Endothelial cell of umbilical vein (primary cell): Measurements from ENCODE around the gene ATG5. TPM values are rescaled to one million over a fixed set of nuclear protein-coding genes. Genes with fewer than 3 reads are reported as not detected.

Experiments used
- BruUV-seq: library from RNA; stranded (reverse); fragments of 400-500 nt; replicated peaks from 2 replicates; lab custom pipeline; 2021; lab: Mats Ljungman, UMichigan
- CTCF ChIA-PET: fragments of 300-600, 350-600 bp; sonication (Branson Sonifier 250); formaldehyde crosslinking; loops from one replicate; lab custom pipeline; 2021; ENCODE audit warnings: antibody characterized with exemption, inconsistent platforms; lab: Charles Lee
- POLR2A ChIA-PET: fragments of 300-600, 350-600 bp; sonication (Branson Sonifier 250); formaldehyde crosslinking; loops from one replicate; lab custom pipeline; 2021; ENCODE audit warnings: antibody characterized with exemption, inconsistent platforms; lab: Charles Lee
- DNase-seq: peaks from one replicate; pipeline ENCODE4 v3.0.0-alpha.2; 2011; ENCODE audit warnings: low read depth, low spot score
- FAIRE-seq: peaks from 2 replicates; lab custom pipeline; 2011; peaks lifted over from hg19 to GRCh38; lab: Jason Lieb, UNC
- H2AFZ ChIP-seq: 2 replicates; pipeline ENCODE4 v1.6.0; 2012; ENCODE audit warnings: low read depth, low read length, control low read depth, inconsistent platforms
- H3K27ac ChIP-seq: 2 replicates; pipeline ENCODE4 v1.5.1; 2011; ENCODE audit warnings: low read depth, mild to moderate bottlenecking, control low read depth, low read length, moderate library complexity; ENCODE audit not compliant: insufficient read depth
- H3K27me3 ChIP-seq, 2 experiments: 2 replicates each; pipeline versions ENCODE4 v1.6.0 to v1.6.1; 2011; ENCODE audit warnings: low read length in 2 of 2, mixed read lengths in 1 of 2; ENCODE audit not compliant: control insufficient read depth in 2 of 2, insufficient read depth in 2 of 2
- H3K36me3 ChIP-seq, 2 experiments: 2 replicates in 1 of 2; 3 replicates in 1 of 2; pipeline ENCODE4 v1.5.1; 2011; ENCODE audit warnings: low read length in 2 of 2, mild to moderate bottlenecking in 1 of 2, moderate library complexity in 1 of 2; ENCODE audit not compliant: control insufficient read depth in 2 of 2, insufficient read depth in 2 of 2; ENCODE audit errors: extremely low read depth in 1 of 2
- H3K4me1 ChIP-seq: 3 replicates; pipeline ENCODE4 v1.5.1; 2011; ENCODE audit warnings: mild to moderate bottlenecking, low read length; ENCODE audit not compliant: control insufficient read depth, insufficient read depth; ENCODE audit errors: extremely low read depth
- H3K4me2 ChIP-seq: 2 replicates; pipeline ENCODE4 v1.6.1; 2011; ENCODE audit warnings: low read length, control low read depth, mixed read lengths; ENCODE audit not compliant: insufficient read depth
- H3K4me3 ChIP-seq, 3 experiments: fragments of 200-600 bp in 1 of 3; sonication (generic), shearing (Covaris generic) in 1 of 3; replicated peaks in 1 of 3; 2 replicates each; pipeline ENCODE4 v1.5.1; 2011 to 2016; ENCODE audit warnings: control low read depth in 3 of 3, low read length in 3 of 3, mild to moderate bottlenecking in 2 of 3, inconsistent platforms in 1 of 3, low read depth in 1 of 3, moderate library complexity in 1 of 3; ENCODE audit not compliant: insufficient read depth in 1 of 3
- H3K79me2 ChIP-seq: 2 replicates; pipeline ENCODE4 v1.6.0; 2012; ENCODE audit warnings: low read length, inconsistent platforms; ENCODE audit not compliant: control insufficient read depth, insufficient read depth
- H3K9ac ChIP-seq: replicated peaks from 2 replicates; pipeline ENCODE3; 2011; ENCODE audit warnings: low read length, control low read depth; ENCODE audit not compliant: insufficient read depth; ENCODE audit errors: extremely low read depth
- H3K9me1 ChIP-seq: replicated peaks from 3 replicates; pipeline ENCODE4 v1.6.0; 2011; ENCODE audit warnings: mild to moderate bottlenecking, low read length; ENCODE audit not compliant: control insufficient read depth, insufficient read depth; ENCODE audit errors: extremely low read depth
- H3K9me3 ChIP-seq: replicated peaks from 2 replicates; pipeline ENCODE4 v1.5.1; 2012; ENCODE audit warnings: low read length, inconsistent platforms; ENCODE audit not compliant: control insufficient read depth, insufficient read depth
- H4K20me1 ChIP-seq: replicated peaks from 2 replicates; pipeline ENCODE3; 2011; ENCODE audit warnings: mild to moderate bottlenecking, low read length; ENCODE audit not compliant: control insufficient read depth, insufficient read depth; ENCODE audit errors: extremely low read depth
- EZH2 ChIP-seq: IDR thresholded peaks from 2 replicates; pipeline ENCODE4 v1.6.1; 2012; ENCODE audit warnings: borderline replicate concordance, low read depth, mild to moderate bottlenecking, moderate library complexity, low read length, inconsistent platforms; ENCODE audit not compliant: severe bottlenecking
- FOS ChIP-seq: IDR thresholded peaks from 2 replicates; pipeline ENCODE4 v1.6.1; 2011; ENCODE audit warnings: mild to moderate bottlenecking, low read length, moderate library complexity, borderline replicate concordance; ENCODE audit not compliant: insufficient read depth
- GATA2 ChIP-seq: IDR thresholded peaks from 2 replicates; pipeline ENCODE4 v1.7.0; 2011; ENCODE audit warnings: low read depth, mild to moderate bottlenecking, moderate library complexity, mixed read lengths, low read length; ENCODE audit not compliant: insufficient read length, insufficient read depth
- JUN ChIP-seq: IDR thresholded peaks from 2 replicates; pipeline ENCODE4 v1.6.1; 2011; ENCODE audit warnings: borderline replicate concordance, low read depth; ENCODE audit not compliant: insufficient read length, insufficient read depth
- MYC ChIP-seq: IDR thresholded peaks from one replicate; pipeline ENCODE4 v1.6.1; 2011; ENCODE audit warnings: mild to moderate bottlenecking, low read depth, low read length
- POLR2A ChIP-seq: IDR thresholded peaks from 2 replicates; pipeline ENCODE4 v1.6.1; 2012; ENCODE audit warnings: low read depth, mild to moderate bottlenecking, control low read depth, low read length
- POLR2AphosphoS5 ChIP-seq: IDR thresholded peaks from 2 replicates; pipeline ENCODE4 v1.6.1; 2012; ENCODE audit warnings: low read depth, mild to moderate bottlenecking, control low read depth, low read length, moderate library complexity; ENCODE audit not compliant: insufficient read depth
- dilution Hi-C: fragments of 300-500 bp; cut with MboI; formaldehyde crosslinking; loops from one replicate; pipeline ENCODE4 v1.15.0; 2019; ENCODE audit warnings: low sequenced_read_pairs; ENCODE audit not compliant: extremely low pct_ligation_motif_present
- intact Hi-C: fragments of 100-400 bp; cut with micrococcal nuclease; formaldehyde crosslinking; loops from one replicate; pipeline ENCODE4 v1.10.0; 2022
- polyA plus RNA-seq, 4 experiments: library from polyadenylated mRNA; depleted of rRNA in 3 of 4; stranded (reverse) in 3 of 4; unstranded in 1 of 4; fragments of >200 nt; gene quantifications; 2 replicates each; pipeline versions ENCODE4 v1.2.1 to v1.2.3, GENCODE V29; 2011 to 2012; ENCODE audit warnings: missing spikeins in 1 of 4
- total RNA-seq: library from RNA; stranded (reverse); gene quantifications from 2 replicates; pipeline ENCODE4 v1.2.3, GENCODE V29; 2021
- TF ChIP-seq, protein P1 (sequence below): IDR thresholded peaks from 2 replicates; pipeline ENCODE4 v1.6.1; 2011; ENCODE audit not compliant: insufficient read depth, insufficient read length
- TF ChIP-seq, protein P2 (sequence below), 2 donors: IDR thresholded peaks; 1 replicate in 1 of 2; 2 replicates in 1 of 2; pipeline ENCODE4 v1.5.1; 2011; ENCODE audit warnings: low read length in 2 of 2, mild to moderate bottlenecking in 2 of 2, moderate library complexity in 2 of 2, control low read depth in 1 of 2, inconsistent platforms in 1 of 2, low read depth in 1 of 2; ENCODE audit not compliant: insufficient read depth in 1 of 2; ENCODE audit errors: extremely low read depth in 1 of 2

ATG5 gene
- total and polyA plus RNA-seq, 2 donors (not counting 3 experiments of a cell fraction or from before 2014, with no cell fraction given): 14.1 to 32.8 TPM

GRCh38 chr6:106275692-106276091, 49.9 kb downstream of the ATG5 start:
- dilution Hi-C loops (no loop called here), intact Hi-C loops (no loop called here)
- Histone ChIP-seq H3K9ac (no peak overlapping the region), H3K79me2 (peaks cover 33% of the 10 kb centered on the region), H3K4me2 (no peak overlapping the region), H3K9me3 (no peaks in the 10 kb centered on the region), H3K4me1 (no peaks in the 10 kb centered on the region), H3K36me3 (peaks cover 0 to 3% of the 10 kb centered on the region in 2 experiments), H3K9me1 (peaks cover 2% of the 10 kb centered on the region), H3K27me3 (no peaks in the 10 kb centered on the region), H4K20me1 (no peaks in the 10 kb centered on the region), H2AFZ (no peak overlapping the region), H3K4me3 (no peak overlapping the region), H3K27ac (no peak overlapping the region)
- FAIRE-seq (no peak), DNase-seq (no peak)
- BruUV-seq: no TSS peak
- POLR2A ChIA-PET: interaction anchor here (1.4 kb wide), 1 partner anchor 12 kb away, joined by 3 read pairs; no protein-coding TSS in a partner anchor
- CTCF ChIA-PET: interaction anchor here (1.2 to 1.6 kb wide), 3 partner anchors 11 to 52 kb away, joined by 3 read pairs; no protein-coding TSS in a partner anchor
- TF ChIP-seq JUN: no peak

DNA sequence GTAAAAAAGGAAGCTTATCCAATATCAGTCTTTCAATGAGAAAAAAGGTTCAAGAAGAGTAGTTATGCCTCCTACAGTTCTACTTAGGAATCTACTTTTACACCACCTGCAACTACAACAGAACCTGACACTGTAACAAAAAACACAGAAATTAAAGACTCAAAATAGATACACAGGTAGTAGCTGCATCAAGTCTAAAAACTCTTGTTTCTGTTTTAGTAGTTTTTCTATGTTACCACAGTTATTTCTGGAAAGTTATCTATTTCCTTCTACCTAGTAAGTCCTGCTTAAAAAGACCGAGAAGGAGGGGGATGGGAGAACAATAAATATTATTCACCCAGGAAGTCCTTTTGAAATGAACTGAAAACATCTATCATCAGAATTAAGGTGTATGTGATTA, 52.5 kb downstream of the ATG5 start:
- TF ChIP-seq MYC: no peak
- TF ChIP-seq POLR2A: no peak
- no peak for TF ChIP-seq JUN
- TF ChIP-seq GATA2: no peak
- TF ChIP-seq EZH2: no peak
- TF ChIP-seq, protein P1, sequence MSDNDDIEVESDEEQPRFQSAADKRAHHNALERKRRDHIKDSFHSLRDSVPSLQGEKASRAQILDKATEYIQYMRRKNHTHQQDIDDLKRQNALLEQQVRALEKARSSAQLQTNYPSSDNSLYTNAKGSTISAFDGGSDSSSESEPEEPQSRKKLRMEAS: no peak
- no peak for TF ChIP-seq POLR2AphosphoS5
- TF ChIP-seq, protein P2, sequence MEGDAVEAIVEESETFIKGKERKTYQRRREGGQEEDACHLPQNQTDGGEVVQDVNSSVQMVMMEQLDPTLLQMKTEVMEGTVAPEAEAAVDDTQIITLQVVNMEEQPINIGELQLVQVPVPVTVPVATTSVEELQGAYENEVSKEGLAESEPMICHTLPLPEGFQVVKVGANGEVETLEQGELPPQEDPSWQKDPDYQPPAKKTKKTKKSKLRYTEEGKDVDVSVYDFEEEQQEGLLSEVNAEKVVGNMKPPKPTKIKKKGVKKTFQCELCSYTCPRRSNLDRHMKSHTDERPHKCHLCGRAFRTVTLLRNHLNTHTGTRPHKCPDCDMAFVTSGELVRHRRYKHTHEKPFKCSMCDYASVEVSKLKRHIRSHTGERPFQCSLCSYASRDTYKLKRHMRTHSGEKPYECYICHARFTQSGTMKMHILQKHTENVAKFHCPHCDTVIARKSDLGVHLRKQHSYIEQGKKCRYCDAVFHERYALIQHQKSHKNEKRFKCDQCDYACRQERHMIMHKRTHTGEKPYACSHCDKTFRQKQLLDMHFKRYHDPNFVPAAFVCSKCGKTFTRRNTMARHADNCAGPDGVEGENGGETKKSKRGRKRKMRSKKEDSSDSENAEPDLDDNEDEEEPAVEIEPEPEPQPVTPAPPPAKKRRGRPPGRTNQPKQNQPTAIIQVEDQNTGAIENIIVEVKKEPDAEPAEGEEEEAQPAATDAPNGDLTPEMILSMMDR (IDR thresholded peaks at IDR 0.05; ENCODE audit: extremely low read depth in 1 of 2, insufficient read depth in 1 of 2, low read depth in 1 of 2, low read length in 2 of 2): no peak
- no peak for TF ChIP-seq FOS
- H3K9ac ChIP-seq: no peak overlapping the region
- no peak overlapping the region for H3K4me3 ChIP-seq
- dilution Hi-C loops: no loop called here
- H4K20me1 ChIP-seq: no peaks in the 10 kb centered on the region
- no peaks in the 10 kb centered on the region for H3K9me1 ChIP-seq
- POLR2A ChIA-PET: no interaction called here
- H3K36me3 ChIP-seq: no peaks in the 10 kb centered on the region
- no peak overlapping the region for H3K27ac ChIP-seq
- H3K4me1 ChIP-seq: no peaks in the 10 kb centered on the region
- H3K4me2 ChIP-seq: no peak overlapping the region
- H2AFZ ChIP-seq: no peak overlapping the region
- no TSS peak for BruUV-seq
- DNase-seq: no peak
- intact Hi-C loops: no loop called here
- H3K79me2 ChIP-seq: peaks cover 45% of the 10 kb centered on the region
- no peaks in the 10 kb centered on the region for H3K9me3 ChIP-seq
- FAIRE-seq: no peak
- no peaks in the 10 kb centered on the region for H3K27me3 ChIP-seq
- CTCF ChIA-PET: interaction anchor here (0.7 to 1.8 kb wide), 4 partner anchors 15 to 33 kb away, joined by 3 to 5 read pairs (median 4); no protein-coding TSS in a partner anchor
